ENCODE measurements around the gene IL16. TPM values are rescaled to one million over a fixed set of nuclear protein-coding genes. Genes with fewer than 3 reads are reported as not detected.

IL16 gene
- polyA plus RNA-seq, 4 donors: 4.8 to 5.9 (median 5.5) TPM

- DNase-seq (ENCODE audit: low read depth in 4 of 4, low spot score in 2 of 4): no peak
These were observed 76.5 kb downstream of the IL16 start for GRCh38 chr15:81273200-81273599.

GRCh38 chr15:81273855-81274254 is 77.2 kb downstream of the IL16 start:
- no peak for DNase-seq (ENCODE audit: low read depth in 4 of 4, low spot score in 2 of 4)

- DNase-seq (ENCODE audit: low read depth in 4 of 4, low spot score in 2 of 4): no peak
These were observed 77.6 kb downstream of the IL16 start for GRCh38 chr15:81274255-81274654.

- DNase-seq (ENCODE audit: low read depth in 4 of 4, low spot score in 2 of 4): peak; percentile 23 to 76 (median 57)
These were observed 78.4 kb downstream of the IL16 start for GRCh38 chr15:81274931-81275707.

GRCh38 chr15:81275711-81276392 is 79.2 kb downstream of the IL16 start:
- DNase-seq (ENCODE audit: low read depth in 4 of 4, low spot score in 2 of 4): no peak

- no peak for DNase-seq (ENCODE audit: low read depth in 4 of 4, low spot score in 2 of 4)
These were observed 80.3 kb downstream of the IL16 start for GRCh38 chr15:81276967-81277366.

- no peak for DNase-seq (ENCODE audit: low read depth in 4 of 4, low spot score in 2 of 4)
These were observed 81.2 kb downstream of the IL16 start for GRCh38 chr15:81277851-81278250.

- DNase-seq (ENCODE audit: low read depth in 4 of 4, low spot score in 2 of 4): no peak
These were observed 81.8 kb downstream of the IL16 start for GRCh38 chr15:81278306-81279029.

- no peak for DNase-seq (ENCODE audit: low read depth in 4 of 4, low spot score in 2 of 4)
These were observed 83.2 kb downstream of the IL16 start for GRCh38 chr15:81279621-81280485.

- no peak for DNase-seq (ENCODE audit: low read depth in 4 of 4, low spot score in 2 of 4)
These were observed 84.2 kb downstream of the IL16 start for GRCh38 chr15:81280696-81281455.

- DNase-seq (ENCODE audit: low read depth in 4 of 4, low spot score in 2 of 4): no peak
These were observed 84.7 kb downstream of the IL16 start for GRCh38 chr15:81281456-81281735.

- DNase-seq (ENCODE audit: low read depth in 4 of 4, low spot score in 2 of 4): no peak
These were observed 85.3 kb downstream of the IL16 start for GRCh38 chr15:81281766-81282605.

GRCh38 chr15:81282606-81282895 is 85.9 kb downstream of the IL16 start:
- DNase-seq (ENCODE audit: low read depth in 4 of 4, low spot score in 2 of 4): no peak

- DNase-seq (ENCODE audit: low read depth in 4 of 4, low spot score in 2 of 4): no peak
These were observed 86.2 kb downstream of the IL16 start for GRCh38 chr15:81282911-81283310.

- DNase-seq (ENCODE audit: low read depth in 4 of 4, low spot score in 2 of 4): no peak
These were observed 87.8 kb downstream of the IL16 start for GRCh38 chr15:81284256-81285031.

GRCh38 chr15:81285461-81285860 is 88.8 kb downstream of the IL16 start:
- DNase-seq (ENCODE audit: low read depth in 4 of 4, low spot score in 2 of 4): no peak

- DNase-seq (ENCODE audit: low read depth in 4 of 4, low spot score in 2 of 4): no peak
These were observed 90.0 kb downstream of the IL16 start for GRCh38 chr15:81286621-81287121.

GRCh38 chr15:81288040-81288439 is 91.4 kb downstream of the IL16 start:
- no peak for DNase-seq (ENCODE audit: low read depth in 4 of 4, low spot score in 2 of 4)
